A172 (cell line): ENCODE measurements around the gene NDST1. TPM values are rescaled to one million over a fixed set of nuclear protein-coding genes. Genes with fewer than 3 reads are reported as not detected.

ENCODE experiments used
- DNase-seq: peaks from one replicate; pipeline ENCODE4 v3.0.0-alpha.2; 2015; ENCODE audit warnings: low spot score
- total RNA-seq: library from RNA; depleted of rRNA; stranded (reverse); fragments of >200 nt; shearing (Covaris generic); gene quantifications from 2 replicates; pipeline ENCODE4 v1.2.3, GENCODE V29; 2014

The NDST1 gene
- total RNA-seq, 1 experiment from 2014 or later = 55.4 TPM

DNA sequence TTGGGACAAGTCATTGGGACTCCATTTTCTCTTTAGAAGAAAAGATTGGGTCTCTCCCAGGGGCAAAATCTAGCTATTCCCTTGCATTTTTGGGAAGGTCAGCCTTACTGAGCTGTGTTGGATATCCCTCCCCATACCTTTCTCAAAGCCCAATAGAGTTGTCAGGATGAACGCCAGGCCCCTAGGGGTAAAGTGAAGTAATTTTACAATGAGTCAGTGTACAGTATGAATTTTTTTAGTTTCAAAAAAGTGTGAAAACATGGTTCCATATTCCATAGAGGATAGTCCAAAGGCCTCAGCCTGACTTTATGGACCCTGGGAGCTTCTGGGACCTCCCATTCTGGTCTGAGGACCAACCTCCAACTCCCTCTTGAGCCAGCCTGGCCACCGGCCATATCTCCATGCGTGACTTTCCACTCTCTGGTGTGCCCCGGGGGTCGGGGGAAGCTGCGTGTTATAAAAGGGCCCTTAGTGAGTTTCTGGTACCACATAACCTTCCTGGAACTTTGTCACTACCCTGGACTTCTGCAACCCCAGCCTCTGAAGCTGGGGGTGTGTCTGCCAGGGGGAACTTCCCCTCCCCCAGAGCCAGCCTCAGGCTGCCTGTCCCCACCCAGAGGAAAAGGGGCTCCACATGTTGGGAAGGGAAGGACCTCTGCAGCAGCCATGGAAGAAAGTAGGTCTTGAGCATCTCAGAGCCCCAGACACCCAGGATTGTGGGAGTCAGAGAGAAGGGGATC, 80.1 kb downstream of the NDST1 start:
- no peak for DNase-seq

DNA sequence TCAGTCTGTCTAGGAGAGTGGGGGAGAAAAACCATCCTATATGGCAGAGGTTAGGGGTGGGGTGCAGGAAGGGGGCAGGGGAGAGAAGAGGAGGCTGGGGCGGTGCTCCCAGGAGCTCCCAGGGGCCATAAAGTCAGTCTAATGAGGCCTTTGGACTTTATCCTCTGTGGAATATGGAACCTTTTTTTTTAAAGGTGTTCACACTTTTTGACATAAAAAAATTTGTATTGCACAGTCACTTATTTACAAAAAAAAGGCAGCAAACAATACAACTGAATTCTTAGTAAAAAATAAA, 80.6 kb downstream of the NDST1 start:
- DNase-seq = no peak

DNA sequence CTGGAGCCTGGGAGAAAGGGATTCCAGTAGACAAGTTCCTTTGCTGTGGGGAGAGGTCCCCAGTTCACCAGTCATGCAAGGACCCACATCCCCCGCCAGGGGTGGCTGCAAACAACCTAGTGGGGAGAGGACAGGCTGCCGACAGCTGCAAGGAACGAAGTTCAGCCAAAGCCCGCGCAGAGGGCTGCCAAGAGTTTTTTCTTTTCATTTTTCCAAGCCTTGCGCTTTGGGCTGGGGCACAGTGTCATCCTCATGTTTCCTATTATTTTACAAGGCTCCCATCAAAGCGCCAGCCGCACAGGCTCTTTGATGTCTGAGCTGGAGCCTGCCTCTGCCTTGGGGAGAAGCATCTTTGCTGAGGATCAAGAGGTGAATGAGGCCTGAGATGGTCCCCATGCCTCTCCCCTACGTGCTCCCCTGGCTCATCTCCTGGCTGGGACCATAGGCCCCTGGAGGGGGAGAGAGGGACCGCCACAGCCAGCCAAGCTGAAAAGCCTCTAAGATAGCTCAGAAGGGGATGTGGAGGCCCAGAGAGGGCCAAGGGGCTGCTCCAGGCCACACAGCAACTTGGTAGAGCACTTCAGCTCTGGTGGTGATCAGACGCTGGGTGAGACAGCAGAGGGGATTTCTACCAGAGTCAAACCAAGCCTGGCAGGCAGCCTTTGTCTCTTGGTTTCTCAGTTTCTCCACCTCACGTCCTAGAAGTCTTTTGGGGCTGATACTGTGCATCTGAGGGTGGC, 82.1 kb downstream of the NDST1 start:
- DNase-seq = no peak

DNA sequence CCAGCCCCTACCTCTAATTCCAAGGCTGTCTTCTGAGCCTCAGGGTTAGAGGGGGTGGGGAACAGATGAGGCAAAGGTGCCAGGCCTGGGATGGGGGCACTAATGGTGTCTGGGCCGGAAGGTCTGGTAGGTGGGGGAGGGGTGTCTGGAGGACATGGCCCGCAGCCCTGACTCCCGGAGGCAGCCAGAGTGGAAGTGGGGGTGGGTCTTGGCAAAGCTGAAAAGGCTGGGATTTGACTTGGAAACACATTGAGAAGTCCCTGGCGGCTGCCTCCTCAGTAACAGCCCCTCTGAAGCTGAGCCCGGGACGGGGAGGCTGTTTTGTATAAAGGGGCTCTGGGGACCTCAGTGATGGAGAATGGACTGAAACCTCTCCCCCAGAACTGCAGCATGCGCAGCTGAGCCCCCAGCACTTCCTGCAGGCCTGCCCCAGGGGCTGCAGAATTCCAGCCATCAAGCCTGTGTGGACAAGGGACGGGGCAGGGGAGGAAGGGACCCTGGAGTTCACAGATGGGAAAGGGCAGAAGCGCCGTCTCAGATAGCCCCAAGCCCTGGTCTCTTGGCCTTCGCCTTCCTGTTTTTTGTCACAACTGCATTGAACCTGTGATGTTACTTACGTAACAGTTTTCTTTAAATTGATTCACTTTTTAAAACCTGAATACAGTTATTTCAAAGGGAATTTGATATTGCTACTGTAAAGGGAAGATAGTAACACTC, 83.2 kb downstream of the NDST1 start:
- no peak for DNase-seq

DNA sequence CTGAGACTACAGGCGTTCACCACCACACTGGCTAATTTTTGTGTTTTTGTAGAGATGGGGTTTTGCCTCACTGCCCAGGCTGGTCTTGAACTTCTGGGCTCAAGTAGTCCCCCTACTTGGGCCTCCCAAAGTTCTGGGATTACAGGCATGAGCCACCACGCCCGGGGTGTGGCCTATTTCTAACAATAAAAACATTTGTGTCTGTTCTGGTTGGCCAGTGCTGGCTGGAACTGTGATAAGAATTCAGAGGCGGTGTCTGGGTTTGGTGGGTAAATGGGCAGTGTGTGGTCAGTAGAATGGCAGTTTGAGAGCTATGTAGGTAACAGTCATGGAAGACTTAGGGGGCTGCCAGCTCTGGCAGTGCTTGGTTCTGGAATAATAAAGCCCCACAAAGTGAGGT, 85.7 kb downstream of the NDST1 start:
- peak; percentile 30 for DNase-seq

DNA sequence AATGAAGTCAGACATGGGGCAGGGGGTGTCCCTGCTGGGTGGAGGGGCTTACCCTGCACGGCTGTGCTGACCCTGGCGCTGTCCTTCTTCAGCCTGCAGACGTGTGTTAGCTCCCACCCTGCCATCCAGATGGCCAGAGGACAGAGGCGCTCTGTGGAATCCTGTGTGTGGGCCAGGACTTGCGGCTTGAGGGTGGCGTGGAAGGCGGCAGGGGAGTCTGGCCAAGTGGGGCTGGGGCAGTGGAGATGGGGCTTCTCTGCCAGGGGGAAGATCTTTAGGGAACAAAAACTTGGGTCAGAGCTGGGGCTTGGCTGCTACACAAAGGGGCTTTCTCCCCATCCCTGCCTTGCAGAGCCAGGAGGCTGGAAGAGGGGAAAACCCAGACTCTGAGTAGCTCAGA, 86.1 kb downstream of the NDST1 start:
- DNase-seq = no peak

DNA sequence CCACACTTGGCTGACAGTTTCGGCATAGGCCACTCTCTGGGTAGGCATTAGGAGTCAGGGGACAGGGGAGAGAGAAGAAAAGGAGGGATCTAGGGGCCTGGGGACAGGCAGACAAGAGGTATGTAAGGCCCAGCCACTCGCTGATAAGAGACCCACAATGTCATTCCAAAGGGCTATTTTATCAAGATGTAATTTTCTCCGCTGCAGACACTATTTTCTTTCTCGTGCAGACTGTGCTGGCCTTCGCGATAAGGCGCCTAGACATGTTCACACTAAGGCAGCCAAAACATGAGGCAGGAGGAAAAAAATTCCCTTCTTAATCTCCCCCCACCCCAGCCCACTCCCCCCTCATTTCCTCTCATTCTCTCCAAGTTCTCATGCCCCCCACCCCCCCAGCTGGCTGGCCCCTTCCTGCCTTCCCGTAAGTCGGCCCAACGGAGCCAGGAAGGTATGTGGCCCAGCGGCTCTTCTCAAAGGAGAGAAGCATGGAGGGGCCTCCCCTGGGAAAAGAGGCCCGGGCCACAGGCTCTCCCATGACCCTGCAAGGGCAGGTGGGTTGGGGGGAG, 87.6 kb downstream of the NDST1 start:
- DNase-seq = no peak

DNA sequence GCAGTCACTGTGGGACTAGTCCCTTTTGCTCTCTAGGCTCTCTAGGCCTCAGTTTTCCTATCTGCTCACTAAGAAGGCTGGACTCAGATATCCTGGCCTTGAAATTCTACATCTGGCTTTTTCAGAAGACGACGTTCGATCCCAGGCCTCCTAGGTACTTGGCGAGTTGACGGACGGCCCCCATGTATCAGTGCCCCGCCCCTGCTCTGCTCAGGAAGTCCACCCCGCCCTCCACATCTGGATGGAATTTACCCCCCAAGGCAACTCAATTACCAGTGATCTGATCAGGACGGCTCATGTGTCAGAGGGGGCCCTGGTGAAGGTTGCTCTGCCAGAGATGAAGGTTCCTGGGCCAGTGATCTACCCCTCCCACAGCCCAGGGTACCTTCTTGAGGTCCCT, 88.4 kb downstream of the NDST1 start:
- DNase-seq = no peak

DNA sequence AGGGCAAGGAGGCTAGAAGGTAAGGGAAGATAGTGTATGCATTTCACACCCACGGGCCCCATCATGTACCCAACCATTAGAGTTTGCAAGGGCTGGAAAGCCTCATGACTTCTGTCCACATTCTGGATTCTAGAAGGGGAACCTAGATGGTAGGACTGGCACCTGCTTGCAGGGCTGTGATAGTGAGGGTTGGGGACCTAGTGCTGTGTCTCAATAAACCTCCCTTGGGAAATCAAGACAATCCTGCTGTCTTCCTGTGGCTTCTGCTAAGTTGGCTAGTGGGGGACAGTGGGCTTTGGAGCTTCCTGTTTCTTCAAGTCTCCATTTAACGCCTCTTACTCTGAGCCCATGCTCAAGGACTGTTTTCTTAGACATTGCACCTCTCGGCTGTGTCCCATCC, 88.9 kb downstream of the NDST1 start:
- DNase-seq = no peak

DNA sequence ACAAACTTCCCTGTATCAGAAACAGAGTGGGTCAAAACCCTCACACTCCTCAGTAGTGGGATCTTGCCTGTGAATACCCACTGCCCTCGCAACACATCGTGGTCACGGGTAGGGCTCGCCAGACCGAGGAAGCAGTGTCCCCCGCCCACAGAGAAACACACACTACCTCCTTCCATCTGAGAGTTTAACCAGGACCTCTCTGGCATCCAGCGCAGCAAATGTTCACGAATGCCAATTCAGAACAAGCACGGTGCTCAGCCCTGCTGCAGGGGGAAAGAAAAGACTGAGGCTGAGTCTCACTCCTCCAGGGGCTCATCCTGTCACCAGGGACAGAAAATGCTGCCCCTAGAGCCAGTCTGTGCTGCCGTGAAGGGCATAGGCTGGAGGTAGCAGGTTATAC, 90.1 kb downstream of the NDST1 start:
- no peak for DNase-seq

DNA sequence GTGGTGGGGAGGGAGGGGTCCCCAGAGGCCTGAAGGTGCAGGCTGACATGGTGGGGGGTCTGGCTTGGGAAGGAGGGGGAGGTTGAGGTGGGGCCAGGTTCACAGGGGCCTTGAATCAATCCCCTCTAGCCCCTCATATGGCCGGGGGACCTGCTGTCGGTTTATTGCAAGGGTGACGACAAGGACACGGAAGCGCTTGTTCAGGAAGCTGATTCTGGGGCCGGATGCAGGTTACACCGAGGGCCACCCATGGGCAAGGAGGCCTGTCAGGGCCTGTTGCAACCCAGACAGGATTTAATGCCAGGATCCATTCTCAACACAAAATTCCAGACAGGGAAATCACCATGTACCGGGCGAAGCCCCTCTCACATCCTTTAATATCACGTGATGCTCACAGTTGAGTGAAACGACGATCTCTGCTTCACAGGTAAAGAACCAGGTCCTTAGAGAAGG, 90.9 kb downstream of the NDST1 start:
- no peak for DNase-seq

DNA sequence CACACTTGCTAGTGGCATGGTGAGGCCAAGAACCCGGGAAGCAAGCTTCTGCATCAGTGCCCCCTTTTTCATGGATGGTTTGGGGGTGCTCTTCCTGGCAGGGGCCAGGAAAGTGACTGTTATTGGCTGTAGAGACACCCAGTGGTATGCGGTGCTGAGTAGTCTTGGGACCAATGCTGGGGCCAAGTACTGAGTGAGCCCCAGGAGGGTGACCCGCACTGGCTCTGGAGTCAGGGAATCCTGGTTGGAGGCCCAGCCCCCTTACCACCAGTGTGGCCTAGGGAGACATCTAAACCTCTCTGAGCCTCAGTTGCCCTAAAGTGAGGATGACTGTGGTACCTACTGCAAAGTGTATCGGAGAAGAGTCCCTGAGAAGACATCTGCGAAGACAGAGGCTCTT, 91.3 kb downstream of the NDST1 start:
- no peak for DNase-seq

DNA sequence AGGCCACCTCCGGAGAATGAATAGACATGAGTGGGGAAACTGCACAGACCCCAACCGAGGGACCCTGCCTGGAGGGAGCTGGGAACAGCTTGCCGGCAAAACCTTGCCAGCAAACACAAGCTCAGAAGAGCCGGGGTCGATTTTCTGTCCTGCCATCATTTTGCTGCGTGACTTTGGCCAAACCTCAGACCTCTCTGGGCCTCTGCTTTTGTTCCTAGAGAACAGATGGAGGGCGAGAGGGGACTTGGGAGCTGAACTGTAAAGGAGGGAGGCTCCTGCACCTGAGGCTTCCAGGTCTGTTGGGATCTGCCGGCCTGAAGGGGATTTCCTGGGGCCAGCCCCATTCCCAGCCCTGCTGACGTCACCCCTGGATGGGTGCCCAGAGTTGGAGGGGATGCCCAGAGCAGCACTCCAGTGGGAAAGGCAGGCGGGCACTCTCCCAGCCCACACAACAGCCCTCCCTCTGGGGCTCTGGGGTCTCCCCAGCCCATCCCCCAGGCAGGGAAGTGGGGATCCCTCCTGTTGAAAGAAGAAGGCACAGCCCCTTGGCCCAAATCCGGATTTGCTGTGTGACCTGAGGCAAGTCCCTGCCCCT, 92.1 kb downstream of the NDST1 start:
- peak; percentile 88 for DNase-seq

DNA sequence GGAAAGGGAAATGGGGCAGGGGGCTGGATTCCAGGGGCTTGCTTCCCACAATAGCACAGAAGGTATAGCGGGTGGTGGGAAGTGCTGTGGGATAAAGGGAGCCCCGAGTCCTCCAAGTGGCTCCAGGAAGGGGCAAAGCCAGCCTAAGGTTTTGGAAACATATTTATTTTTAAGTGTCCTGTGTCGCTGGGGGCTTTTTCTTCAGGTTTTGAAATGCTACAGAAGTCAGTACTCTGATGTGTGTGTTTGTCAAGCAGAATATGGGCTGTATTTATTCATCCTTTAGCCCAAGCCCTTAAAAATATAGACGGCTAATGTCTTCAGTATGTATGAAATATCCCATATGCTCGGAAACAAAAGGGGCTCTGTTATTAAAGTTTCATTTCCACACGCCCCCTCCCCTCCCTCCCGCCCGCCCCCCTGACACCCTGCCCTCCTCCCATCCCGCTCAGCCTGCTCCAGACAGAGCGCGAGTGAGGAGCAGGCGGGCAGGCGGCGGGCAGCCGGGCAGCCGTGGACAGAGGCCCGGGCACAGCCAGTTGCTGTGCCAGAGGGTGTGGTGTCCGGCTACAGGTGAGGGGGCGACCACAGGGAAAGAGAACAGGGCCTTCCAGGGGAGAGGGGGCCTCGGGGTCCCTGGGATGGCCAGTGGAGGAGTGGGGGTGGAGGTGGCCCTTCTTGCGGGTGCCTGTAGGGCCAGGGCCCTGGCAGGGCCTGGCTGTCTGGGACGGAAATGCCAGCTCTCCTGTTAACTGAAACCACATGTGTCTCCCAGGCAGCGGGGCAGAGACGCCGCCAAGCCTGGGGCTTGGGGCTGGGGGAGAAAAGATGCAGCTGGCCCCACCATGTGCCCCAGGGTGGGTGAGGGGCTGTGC, 92.9 kb downstream of the NDST1 start:
- no peak for DNase-seq

DNA sequence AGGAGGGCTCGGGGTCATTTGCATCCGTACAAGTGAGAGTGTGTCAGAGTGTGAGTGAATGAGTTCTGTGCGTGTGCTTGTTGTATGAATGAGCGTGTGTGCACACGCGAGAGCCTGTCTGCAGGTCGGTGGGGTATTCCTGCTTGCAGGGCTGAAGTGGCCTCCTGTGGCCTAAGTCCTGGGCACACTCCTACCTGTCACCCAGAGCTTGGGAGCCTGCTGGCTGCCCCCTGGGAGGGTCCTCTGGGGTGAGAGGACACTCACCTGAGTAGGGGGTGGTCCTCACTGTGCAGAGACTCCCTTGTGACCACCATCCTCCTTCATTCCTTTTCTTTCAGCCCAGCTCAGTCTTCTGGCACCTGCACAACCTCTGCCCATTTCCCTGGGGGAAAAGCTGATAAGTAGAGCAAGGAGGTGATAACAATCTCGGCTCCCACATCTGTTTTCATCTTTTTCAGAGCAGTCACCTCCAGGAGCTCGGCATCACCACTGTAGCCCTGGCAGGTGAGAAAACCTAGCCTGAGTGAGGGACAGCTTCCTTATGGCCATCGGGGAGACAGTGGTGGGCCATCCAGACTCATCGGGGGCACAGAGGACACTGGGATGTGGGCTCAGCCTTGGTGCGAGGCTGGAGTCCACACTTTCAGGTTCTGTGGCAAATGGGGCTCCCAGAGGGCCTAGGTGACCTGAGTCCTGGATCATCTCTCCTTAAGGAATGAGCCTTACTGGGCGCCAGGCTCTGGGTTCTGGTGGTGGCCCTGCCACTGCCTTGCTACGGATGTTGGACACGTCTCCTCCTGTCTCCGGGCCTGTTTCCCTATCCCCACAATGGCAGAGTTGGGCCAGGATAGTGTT, 93.8 kb downstream of the NDST1 start:
- no peak for DNase-seq

DNA sequence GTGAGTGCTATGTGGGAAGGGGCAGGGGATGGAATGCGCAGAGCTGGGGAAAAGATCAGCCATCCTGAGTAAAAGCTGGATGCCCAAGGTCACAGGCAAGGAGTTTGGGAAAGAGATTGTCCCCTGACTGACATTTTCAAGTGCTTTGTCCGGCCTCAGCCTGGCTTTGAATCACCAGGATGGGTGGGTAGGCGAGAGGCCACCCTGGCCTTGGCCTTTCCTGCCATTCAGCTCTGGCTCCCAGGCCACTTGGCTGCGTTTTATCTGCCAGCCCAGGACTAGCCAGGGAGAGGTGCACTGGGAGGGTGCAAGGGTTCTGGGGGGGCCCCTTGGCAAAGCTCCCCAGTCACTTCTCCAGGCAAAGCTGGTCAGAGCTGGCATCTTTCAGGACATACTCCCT, 95.1 kb downstream of the NDST1 start:
- no peak for DNase-seq

DNA sequence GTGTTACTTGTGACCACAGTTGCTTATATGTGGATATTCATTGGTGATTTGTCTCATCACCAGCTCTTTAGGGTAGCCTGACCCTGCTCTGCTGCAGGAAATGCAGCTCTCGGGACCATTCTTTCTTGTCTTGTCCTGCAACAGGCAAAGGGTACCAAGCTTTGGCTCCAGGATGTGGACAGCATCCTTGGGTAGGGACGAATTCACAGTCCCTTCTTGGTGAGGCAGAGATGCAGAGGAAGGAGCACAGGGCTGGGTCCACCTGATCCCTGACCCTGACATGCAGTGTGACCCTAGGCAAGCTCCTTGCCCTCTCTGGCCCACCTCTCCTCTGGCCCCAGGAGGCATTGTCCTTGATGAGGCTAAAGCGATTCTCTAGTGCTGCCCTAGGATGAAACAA, 95.6 kb downstream of the NDST1 start:
- DNase-seq = no peak

DNA sequence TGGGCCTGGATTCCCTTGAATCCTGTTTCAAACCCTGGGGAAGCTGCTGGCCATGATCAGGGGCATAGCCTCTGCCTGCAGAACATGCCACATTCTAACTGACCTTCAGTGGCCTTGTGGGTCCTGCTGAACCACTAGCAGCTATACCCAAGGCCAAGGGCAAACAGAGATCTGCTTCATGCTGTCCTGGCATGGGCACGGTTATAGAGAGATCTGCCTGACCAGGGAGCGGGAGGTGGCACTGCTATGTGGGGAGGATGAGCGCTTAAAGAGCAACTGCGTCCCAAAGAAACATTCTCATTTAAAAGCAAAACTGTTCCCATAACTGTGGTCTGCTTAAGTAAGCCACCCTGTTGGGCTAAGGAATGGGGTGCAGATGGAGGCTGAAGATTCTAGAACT, 96.1 kb downstream of the NDST1 start:
- DNase-seq = no peak

DNA sequence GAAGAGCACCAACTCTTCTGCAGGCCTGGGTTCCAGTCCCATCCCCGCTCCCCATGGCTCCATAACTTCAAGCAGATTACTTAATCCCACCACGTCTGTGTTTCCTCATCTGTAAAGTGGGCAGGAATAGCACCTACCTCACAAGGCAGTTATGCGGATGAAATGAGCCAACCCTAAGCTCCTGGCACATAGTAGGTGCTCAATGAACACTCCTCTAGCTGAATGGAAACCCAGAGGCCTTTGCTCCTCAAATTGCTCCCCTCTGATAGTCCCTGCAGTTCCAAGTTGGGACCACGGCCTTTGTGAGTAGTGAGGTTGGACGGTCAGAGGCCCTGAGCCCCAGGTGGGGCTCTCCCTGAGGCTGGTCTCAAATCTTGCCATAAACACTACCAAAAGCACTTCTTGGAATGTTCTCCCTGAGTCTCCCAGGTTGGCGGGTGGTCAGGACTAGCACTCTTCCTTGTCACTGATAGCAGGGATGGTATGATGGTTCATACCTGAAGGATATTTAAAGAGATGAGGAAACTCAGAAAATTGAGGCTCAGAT, 97.0 kb downstream of the NDST1 start:
- DNase-seq = no peak

DNA sequence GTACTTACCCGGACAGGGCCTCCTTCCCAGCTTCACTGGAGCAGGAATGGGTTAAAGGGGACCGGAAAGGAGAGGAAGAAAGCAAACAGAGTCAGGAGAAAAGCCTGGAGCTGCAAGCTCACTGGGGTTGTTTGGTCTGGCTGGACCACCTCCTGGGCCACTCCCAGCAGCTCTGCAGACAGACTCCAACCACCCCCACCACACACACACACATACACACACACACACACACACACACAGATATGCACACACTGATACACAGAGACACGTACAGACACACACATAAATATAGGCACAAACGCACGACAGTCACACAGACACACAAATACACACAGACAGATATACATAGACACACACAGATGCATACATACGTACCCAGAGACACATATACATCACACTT, 97.6 kb downstream of the NDST1 start:
- no peak for DNase-seq
